ENCODE measurements around the gene CRHR1.

CRHR1 gene

DNA sequence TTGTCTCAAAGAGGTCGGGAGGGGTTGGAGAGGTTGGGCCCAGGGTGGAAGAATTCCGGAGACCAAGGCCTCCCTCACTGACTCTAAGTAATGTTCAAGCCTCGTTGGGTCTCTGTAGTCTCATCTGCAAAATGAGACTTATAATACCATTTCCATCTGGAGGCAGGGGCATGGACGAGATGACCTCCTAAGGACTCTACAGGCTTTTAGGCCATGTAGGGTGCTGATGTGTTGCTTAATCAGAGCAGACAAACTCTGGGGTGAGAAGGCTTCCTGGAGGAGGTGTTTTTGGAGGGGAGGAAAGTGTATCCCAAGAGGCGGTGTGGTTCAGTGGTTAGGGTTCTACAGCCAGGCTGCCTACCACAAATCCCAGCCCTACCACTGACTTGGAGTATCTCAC lies 63.6 kb downstream of the CRHR1 start:
- H3K36me3 ChIP-seq (replicated peaks; ENCODE audit: insufficient read depth, low read length): no peaks in the 10 kb centered on the region
- H3K4me1 ChIP-seq (ENCODE audit: low read length): peaks cover 17% of the 10 kb centered on the region
- H3K79me2 ChIP-seq (ENCODE audit: low read length): no peaks in the 10 kb centered on the region
- H3K9ac ChIP-seq (ENCODE audit: low read length): no peak overlapping the region
- TF ChIP-seq EZH2phosphoT487 (IDR thresholded peaks at IDR 0.05; ENCODE audit: low read length) (no peak), EZH2 (optimal IDR thresholded peaks at IDR 0.05; ENCODE audit: low read depth, low read length) (no peak)
- H3K4me2 ChIP-seq (ENCODE audit: low read depth, low read length): no peak overlapping the region
- H2AFZ ChIP-seq (ENCODE audit: low read length): no peak overlapping the region
- no peak overlapping the region for H3K4me3 ChIP-seq (ENCODE audit: low read length)
- no peaks in the 10 kb centered on the region for H3K9me2 ChIP-seq (replicated peaks; ENCODE audit: insufficient read depth, low read length)
- 0 out of 2 replicates have a peak, but pooled peaks cover 4% of the 10 kb centered on the region for H3F3A ChIP-seq (ENCODE audit: insufficient read depth, low read length)
- peaks cover 27% of the 10 kb centered on the region for H3K27me3 ChIP-seq (replicated peaks; ENCODE audit: insufficient read depth, low read length)
- no peak overlapping the region for H3K27ac ChIP-seq (ENCODE audit: low read length)
- DNase-seq: no peak
- H3K9me3 ChIP-seq (replicated peaks; ENCODE audit: insufficient read depth, low read length): no peaks in the 10 kb centered on the region
- no peaks in the 10 kb centered on the region for H4K20me1 ChIP-seq (ENCODE audit: insufficient read depth, low read length)

- Histone ChIP-seq H3K27me3 (replicated peaks; ENCODE audit: insufficient read depth, low read length) (peaks cover 27% of the 10 kb centered on the region), H3K4me3 (ENCODE audit: low read length) (no peak overlapping the region), H3K9me2 (replicated peaks; ENCODE audit: insufficient read depth, low read length) (no peaks in the 10 kb centered on the region), H3K4me1 (ENCODE audit: low read length) (peaks cover 17% of the 10 kb centered on the region), H3F3A (ENCODE audit: insufficient read depth, low read length) (0 out of 2 replicates have a peak, but pooled peaks cover 4% of the 10 kb centered on the region), H3K9me3 (replicated peaks; ENCODE audit: insufficient read depth, low read length) (no peaks in the 10 kb centered on the region), H3K79me2 (ENCODE audit: low read length) (no peaks in the 10 kb centered on the region), H3K9ac (ENCODE audit: low read length) (no peak overlapping the region), H3K4me2 (ENCODE audit: low read depth, low read length) (no peak overlapping the region), H4K20me1 (ENCODE audit: insufficient read depth, low read length) (no peaks in the 10 kb centered on the region), H2AFZ (ENCODE audit: low read length) (no peak overlapping the region), H3K27ac (ENCODE audit: low read length) (no peak overlapping the region), H3K36me3 (replicated peaks; ENCODE audit: insufficient read depth, low read length) (no peaks in the 10 kb centered on the region)
- no peak for DNase-seq
- TF ChIP-seq CTCF (IDR thresholded peaks at IDR 0.05; ENCODE audit: low read length) (no peak), EZH2 (optimal IDR thresholded peaks at IDR 0.05; ENCODE audit: low read depth, low read length) (no peak), EZH2phosphoT487 (IDR thresholded peaks at IDR 0.05; ENCODE audit: low read length) (no peak)
These were observed 64.3 kb downstream of the CRHR1 start for GRCh38 chr17:45848405-45848804.

DNA sequence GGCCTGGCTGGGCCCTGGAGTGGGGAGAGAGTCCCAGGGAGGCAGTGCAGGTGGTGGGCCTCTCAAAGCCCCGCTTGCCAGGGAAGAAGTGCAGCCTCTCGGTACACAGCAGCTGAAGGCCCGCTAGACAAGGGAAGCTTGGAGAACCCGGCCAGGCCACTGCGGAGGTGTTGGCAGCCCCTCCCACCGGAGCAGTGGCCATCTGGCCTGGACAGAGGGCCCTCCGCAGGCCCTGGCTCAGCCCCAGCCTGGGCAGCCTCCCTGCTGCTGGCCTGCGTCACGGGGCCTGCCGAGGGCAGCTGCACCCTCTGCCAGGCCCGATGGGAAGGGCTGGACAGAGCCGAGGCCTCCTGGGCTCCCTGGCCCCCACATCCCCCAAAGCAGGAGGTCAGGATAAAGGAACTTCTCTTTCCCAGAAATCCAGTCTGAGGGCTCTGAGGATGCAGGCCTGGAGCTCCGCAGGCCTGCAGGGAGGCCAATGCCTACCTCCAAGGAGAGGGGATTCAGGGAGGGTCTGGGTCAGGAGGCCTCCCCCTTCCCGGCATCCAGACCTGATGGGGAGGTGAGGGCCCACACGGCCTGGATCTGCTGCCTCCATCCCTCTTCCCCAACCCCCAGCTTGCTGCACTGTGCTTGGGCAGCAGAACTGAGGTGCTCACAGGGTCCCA lies 64.9 kb downstream of the CRHR1 start:
- H3F3A ChIP-seq (ENCODE audit: insufficient read depth, low read length): 0 out of 2 replicates have a peak, but pooled peaks cover 4% of the 10 kb centered on the region
- H3K9me3 ChIP-seq (replicated peaks; ENCODE audit: insufficient read depth, low read length): no peaks in the 10 kb centered on the region
- H3K4me3 ChIP-seq (ENCODE audit: low read length): no peak overlapping the region
- no peak overlapping the region for H3K4me2 ChIP-seq (ENCODE audit: low read depth, low read length)
- no peak for DNase-seq
- no peak overlapping the region for H3K9ac ChIP-seq (ENCODE audit: low read length)
- H2AFZ ChIP-seq (ENCODE audit: low read length): no peak overlapping the region
- H4K20me1 ChIP-seq (ENCODE audit: insufficient read depth, low read length): no peaks in the 10 kb centered on the region
- no peak overlapping the region for H3K27ac ChIP-seq (ENCODE audit: low read length)
- H3K9me2 ChIP-seq (replicated peaks; ENCODE audit: insufficient read depth, low read length): no peaks in the 10 kb centered on the region
- H3K79me2 ChIP-seq (ENCODE audit: low read length): no peaks in the 10 kb centered on the region
- peaks cover 17% of the 10 kb centered on the region for H3K4me1 ChIP-seq (ENCODE audit: low read length)
- H3K27me3 ChIP-seq (replicated peaks; ENCODE audit: insufficient read depth, low read length): peaks cover 27% of the 10 kb centered on the region
- TF ChIP-seq CTCF (IDR thresholded peaks at IDR 0.05; ENCODE audit: low read length): no peak
- no peak for TF ChIP-seq EZH2phosphoT487 (IDR thresholded peaks at IDR 0.05; ENCODE audit: low read length)
- no peak for TF ChIP-seq EZH2 (optimal IDR thresholded peaks at IDR 0.05; ENCODE audit: low read depth, low read length)
- H3K36me3 ChIP-seq (replicated peaks; ENCODE audit: insufficient read depth, low read length): no peaks in the 10 kb centered on the region

GRCh38 chr17:45849536-45849990 lies 65.4 kb downstream of the CRHR1 start:
- no peaks in the 10 kb centered on the region for H4K20me1 ChIP-seq (ENCODE audit: insufficient read depth, low read length)
- H3K36me3 ChIP-seq (replicated peaks; ENCODE audit: insufficient read depth, low read length): no peaks in the 10 kb centered on the region
- TF ChIP-seq EZH2phosphoT487 (IDR thresholded peaks at IDR 0.05; ENCODE audit: low read length) (no peak), EZH2 (optimal IDR thresholded peaks at IDR 0.05; ENCODE audit: low read depth, low read length) (no peak), CTCF (IDR thresholded peaks at IDR 0.05; ENCODE audit: low read length) (no peak)
- no peak overlapping the region for H3K4me3 ChIP-seq (ENCODE audit: low read length)
- H3K9me2 ChIP-seq (replicated peaks; ENCODE audit: insufficient read depth, low read length): no peaks in the 10 kb centered on the region
- no peak overlapping the region for H3K4me2 ChIP-seq (ENCODE audit: low read depth, low read length)
- H3K9ac ChIP-seq (ENCODE audit: low read length): no peak overlapping the region
- no peak overlapping the region for H2AFZ ChIP-seq (ENCODE audit: low read length)
- no peak for DNase-seq
- H3F3A ChIP-seq (ENCODE audit: insufficient read depth, low read length): 0 out of 2 replicates have a peak, but pooled peaks cover 4% of the 10 kb centered on the region
- no peak overlapping the region for H3K27ac ChIP-seq (ENCODE audit: low read length)
- peaks cover 17% of the 10 kb centered on the region for H3K4me1 ChIP-seq (ENCODE audit: low read length)
- no peaks in the 10 kb centered on the region for H3K79me2 ChIP-seq (ENCODE audit: low read length)
- peaks cover 27% of the 10 kb centered on the region for H3K27me3 ChIP-seq (replicated peaks; ENCODE audit: insufficient read depth, low read length)
- H3K9me3 ChIP-seq (replicated peaks; ENCODE audit: insufficient read depth, low read length): no peaks in the 10 kb centered on the region
